Heart right ventricle (tissue), 16 donors: ENCODE measurements around the gene GPR4. TPM values are rescaled to one million over a fixed set of nuclear protein-coding genes. Genes with fewer than 3 reads are reported as not detected.

Experiments
- ATAC-seq, 8 donors: fragments of 200-7000 bp; cut with Tn5 transposase; one replicate each; pipeline ENCODE4 v1.9.1; 2020; ENCODE audit warnings: mild to moderate bottlenecking in 8 of 8, moderate library complexity in 8 of 8, moderate number of reproducible peaks in 1 of 8
- DNase-seq, 2 donors: peaks; one replicate each; pipeline ENCODE4 v3.0.0-alpha.2; 2020
- H3K27ac ChIP-seq, 10 donors: fragments of 200-600 bp; sonication (generic) in 2 of 10; one replicate each; pipeline versions ENCODE4 v1.5.0 to v1.8.0; 2020 to 2022; ENCODE audit warnings: mild to moderate bottlenecking in 3 of 10
- H3K27me3 ChIP-seq, 7 donors: fragments of 200-600 bp; one replicate each; pipeline ENCODE4 v1.8.0; 2021 to 2022; ENCODE audit warnings: mild to moderate bottlenecking in 2 of 7
- H3K36me3 ChIP-seq, 9 donors: fragments of 200-600 bp; sonication (generic) in 1 of 9; one replicate each; pipeline versions ENCODE4 v1.5.0 to v1.8.0; 2020 to 2022; ENCODE audit warnings: mild to moderate bottlenecking in 2 of 9
- H3K4me1 ChIP-seq, 9 donors: fragments of 200-600 bp; sonication (generic) in 1 of 9; one replicate each; pipeline versions ENCODE4 v1.5.0 to v1.8.0; 2020 to 2022; ENCODE audit warnings: mild to moderate bottlenecking in 4 of 9
- H3K4me3 ChIP-seq, 10 donors: fragments of 200-600 bp; sonication (generic) in 2 of 10; one replicate each; pipeline versions ENCODE4 v1.5.0 to v1.8.0; 2020 to 2022; ENCODE audit warnings: mild to moderate bottlenecking in 7 of 10, moderate library complexity in 2 of 10
- H3K9me3 ChIP-seq, 11 donors: fragments of 200-600 bp in 10 of 11; sonication (generic) in 2 of 11; one replicate each; pipeline versions ENCODE4 v1.5.0 to v1.8.0; 2013 to 2022; ENCODE audit warnings: mild to moderate bottlenecking in 2 of 11, control low read depth in 1 of 11, moderate library complexity in 1 of 11
- WGBS, 2 donors: extraction: QIAGEN DNeasy Blood & Tissue Kit; methylation state at CpG; one replicate each; pipeline ENCODE4 v1.1.7; 2013; ENCODE audit warnings: inconsistent platforms in 1 of 2; 5-methylcytosine and 5-hydroxymethylcytosine counted together
- intact Hi-C, 10 donors: fragments of 100-400 bp; cut with DNase I; formaldehyde crosslinking; loops; one replicate each; pipeline versions ENCODE4 v1.11.1 to v1.14.2; 2022
- polyA plus RNA-seq, 2 donors: library from polyadenylated mRNA; stranded (reverse); fragments of 200-250 nt; gene quantifications; one replicate each; pipeline ENCODE4 v1.2.3, GENCODE V29; 2013
- total RNA-seq, 10 donors: library from RNA; stranded (reverse); fragmentation: NEBNext Ultra II Directional in 3 of 10; extraction: Animal tissue kit (Norgen Biotek cat#: 25700) in 3 of 10; gene quantifications; one replicate each; pipeline versions ENCODE4 v1.2.1 to v1.2.4, GENCODE V29; 2021 to 2023
- TF ChIP-seq, protein P1 (sequence below), 9 donors: fragments of 200-600 bp; sonication (generic) in 2 of 9; IDR thresholded peaks; one replicate each; pipeline versions ENCODE4 v1.5.0 to v1.8.0; 2021 to 2022; ENCODE audit warnings: antibody characterized with exemption in 9 of 9, mild to moderate bottlenecking in 5 of 9, moderate library complexity in 1 of 9
- donor health status: Arrhythmogenic right ventricular cardiomyopathy.
- donor health status: ischemic (EF 13 %, LVEDD 7.1; RV severe dilation, severe dysfunction).
- donor health status: healthy with polysubstance abuse.
- donor health status: DM: no; HTN: yes; CAD: no.
- donor health status: DM: no; HTN: no; CAD: no.
- donor health status: ischemic (EF 25% LVEDD 6.9; RV normal size, moderate dysfunction).
- donor health status: ischemic (EF 25% LVEDD 5.7; RV mildly dilated, moderate dysfunction).
- donor health status: healthy.
- donor health status: DM: yes; HTN: yes; CAD: no.
- donor health status: Ischemic cardiomyopathy.
- donor health status: ischemic (EF 35%, LVEDD 5.7; RV mildly dilated, moderate dysfunction).
- donor health status: nonischemic (EF 11% LVEDD 7.7; RV severe dilation, severe dysfunction).
- donor health status: DM: yes; HTN: yes; CAD: no.
- donor health status: PGD.
- donor health status: ischemic (EF 29% LVEDD 5.4; RV normal size, mild dysfunction).
- donor health status: nonischemic (EF 23%, LVEDD 6.1; RV moderate dilation, normal function).

GPR4 gene
- total and polyA plus RNA-seq, 12 donors: 2.3 to 29.4 (median 5.6) TPM

DNA sequence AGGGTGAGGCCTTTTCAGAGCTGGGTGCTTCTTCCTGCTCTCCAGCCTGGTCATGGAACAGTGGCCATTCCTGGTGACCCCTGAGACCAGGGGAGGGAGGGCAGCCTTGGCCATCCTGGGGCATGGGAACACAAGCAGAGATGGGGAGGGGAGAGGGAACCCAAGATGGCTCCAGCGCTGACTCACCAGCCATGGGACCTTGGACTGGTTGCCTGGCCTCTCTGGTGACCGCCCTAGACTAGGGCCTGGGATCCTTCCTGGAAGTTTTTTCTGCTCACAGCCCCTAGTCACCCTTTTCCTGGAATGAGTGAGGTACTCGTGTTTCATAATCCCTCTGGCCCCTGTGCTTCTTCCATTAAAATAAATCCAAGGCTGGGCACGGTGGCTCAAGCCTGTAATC, 14.1 kb downstream of the GPR4 start:
- peak overlapping the region in 5 of 10 donors; percentile 4 to 69 (median 7) for H3K27ac ChIP-seq
- ATAC-seq (no peak), DNase-seq (no peak)
- H3K27me3 ChIP-seq: peaks cover 0 to 20% (median 15%) of the 10 kb centered on the region in 7 donors
- TF ChIP-seq, protein P1, sequence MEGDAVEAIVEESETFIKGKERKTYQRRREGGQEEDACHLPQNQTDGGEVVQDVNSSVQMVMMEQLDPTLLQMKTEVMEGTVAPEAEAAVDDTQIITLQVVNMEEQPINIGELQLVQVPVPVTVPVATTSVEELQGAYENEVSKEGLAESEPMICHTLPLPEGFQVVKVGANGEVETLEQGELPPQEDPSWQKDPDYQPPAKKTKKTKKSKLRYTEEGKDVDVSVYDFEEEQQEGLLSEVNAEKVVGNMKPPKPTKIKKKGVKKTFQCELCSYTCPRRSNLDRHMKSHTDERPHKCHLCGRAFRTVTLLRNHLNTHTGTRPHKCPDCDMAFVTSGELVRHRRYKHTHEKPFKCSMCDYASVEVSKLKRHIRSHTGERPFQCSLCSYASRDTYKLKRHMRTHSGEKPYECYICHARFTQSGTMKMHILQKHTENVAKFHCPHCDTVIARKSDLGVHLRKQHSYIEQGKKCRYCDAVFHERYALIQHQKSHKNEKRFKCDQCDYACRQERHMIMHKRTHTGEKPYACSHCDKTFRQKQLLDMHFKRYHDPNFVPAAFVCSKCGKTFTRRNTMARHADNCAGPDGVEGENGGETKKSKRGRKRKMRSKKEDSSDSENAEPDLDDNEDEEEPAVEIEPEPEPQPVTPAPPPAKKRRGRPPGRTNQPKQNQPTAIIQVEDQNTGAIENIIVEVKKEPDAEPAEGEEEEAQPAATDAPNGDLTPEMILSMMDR (IDR thresholded peaks at IDR 0.05): no peak
- peaks cover 0 to 35% (median 18%) of the 10 kb centered on the region in 9 donors for H3K4me1 ChIP-seq
- peaks cover 0 to 39% (median 0%) of the 10 kb centered on the region in 9 donors for H3K36me3 ChIP-seq
- intact Hi-C loops: loop anchor here in 3 of 10 donors (10.0 kb wide), 1 partner anchor 57 kb away; no protein-coding TSS in a partner anchor
- H3K4me3 ChIP-seq: no peak overlapping the region
- WGBS, 2 donors: 67 to 76% methylated on average over 4 of the region's 4 CpGs
- no peaks in the 10 kb centered on the region for H3K9me3 ChIP-seq

DNA sequence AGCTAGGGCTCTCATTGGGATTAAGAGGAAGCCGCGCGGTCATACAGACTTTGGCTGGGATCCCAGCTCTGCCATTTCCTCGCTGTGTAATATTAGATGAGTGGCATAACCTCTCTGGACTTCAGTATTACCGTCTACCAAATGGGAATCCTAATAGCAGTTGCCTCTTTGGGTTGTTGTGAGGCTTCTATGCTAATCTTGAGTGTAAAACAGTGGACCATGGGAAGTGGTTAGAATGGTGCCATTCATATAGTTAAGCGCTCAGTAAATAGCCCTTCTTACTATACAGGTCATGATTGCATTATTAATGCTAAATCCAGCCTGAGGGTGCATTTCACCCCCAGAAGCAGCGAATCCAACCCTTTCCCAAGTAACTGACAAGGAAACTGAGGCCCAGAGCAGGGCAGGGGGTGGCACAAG, 16.8 kb downstream of the GPR4 start:
- H3K4me3 ChIP-seq: peak overlapping the region in 9 of 10 donors; percentile 45 to 78 (median 67)
- ATAC-seq (no peak), DNase-seq (no peak)
- WGBS, 2 donors: 23 to 28% methylated on average over 7 of the region's 7 CpGs
- H3K27me3 ChIP-seq: peaks cover 0 to under 1% (median 0%) of the 10 kb centered on the region in 7 donors
- H3K9me3 ChIP-seq: no peaks in the 10 kb centered on the region
- peaks cover 0 to 24% (median 0%) of the 10 kb centered on the region in 9 donors for H3K36me3 ChIP-seq
- TF ChIP-seq, protein P1 (IDR thresholded peaks at IDR 0.05): no peak
- intact Hi-C loops: loop anchor here in 3 of 10 donors (10.0 kb wide), 1 partner anchor 60 kb away; no protein-coding TSS in a partner anchor
- H3K27ac ChIP-seq: peak overlapping the region; percentile 84 to 99 (median 96)
- peaks cover 0 to 21% (median 15%) of the 10 kb centered on the region in 9 donors for H3K4me1 ChIP-seq

DNA sequence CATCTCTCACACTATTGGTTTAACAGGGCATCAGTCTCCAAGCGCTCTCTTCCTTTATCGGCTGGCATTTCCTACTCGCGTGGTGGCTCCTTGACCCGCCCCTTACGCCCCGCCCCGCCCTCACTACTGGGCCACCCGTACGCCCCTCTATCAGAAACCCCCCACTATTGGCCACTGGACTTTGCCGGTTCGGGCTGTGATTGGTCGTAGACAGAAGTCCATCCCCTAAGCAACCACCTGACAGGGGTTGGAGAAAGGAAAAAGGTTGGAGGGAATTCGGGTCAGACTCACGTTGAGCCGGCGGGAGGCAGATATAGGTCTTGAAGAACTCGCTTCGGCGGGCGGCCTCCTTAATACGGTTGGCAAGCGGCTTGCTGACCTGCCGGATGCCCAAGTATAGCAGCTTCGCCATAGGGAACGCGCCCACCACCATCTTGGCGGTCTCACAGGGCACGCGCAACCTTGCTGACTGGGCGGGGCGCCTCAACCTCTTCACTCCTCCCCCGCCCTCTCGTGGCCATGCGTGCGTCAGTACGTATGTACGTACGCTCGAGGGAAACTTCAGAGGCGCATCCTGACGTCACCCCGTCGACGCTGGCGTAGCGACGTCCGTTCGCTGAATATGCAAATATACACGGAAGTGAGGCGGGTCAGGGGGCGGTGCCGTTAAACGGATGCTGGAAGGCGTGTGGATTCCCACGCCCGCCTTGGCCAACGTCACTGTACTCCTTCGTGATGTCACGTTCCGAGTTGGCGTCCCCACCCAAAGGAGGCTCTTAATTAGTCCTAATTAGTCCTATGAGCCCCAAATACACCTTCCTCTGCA, 17.5 kb downstream of the GPR4 start, which contains the start of gene OPA3:
OPA3 (minus strand) TSS at position 471 of the 826 bp plus-strand sequence; CDS start at position 433, 38 bp downstream.
- Histone ChIP-seq H3K36me3 (peaks cover 0 to 18% (median 0%) of the 10 kb centered on the region in 9 donors), H3K9me3 (no peaks in the 10 kb centered on the region), H3K4me3 (peak within 1 kb of the TSS; percentile 45 to 78 (median 66)), H3K4me1 (peaks cover 0 to 21% (median 15%) of the 10 kb centered on the region in 9 donors), H3K27me3 (no peaks in the 10 kb centered on the region), H3K27ac (peak within 1 kb of the TSS; percentile 84 to 99 (median 96))
- 0 to 1% methylated on average over 62 to 63 of the region's 63 CpGs for WGBS, 2 donors
- DNase-seq (peak; percentile 99 to 100), ATAC-seq (peak; percentile 94 to 97 (median 96))
- intact Hi-C loops: loop anchor here in 3 of 10 donors (10.0 kb wide), 1 partner anchor 60 kb away; no protein-coding TSS in a partner anchor
- TF ChIP-seq, protein P1 (IDR thresholded peaks at IDR 0.05): peak in 5 of 9 donors; percentile 11 to 43 (median 26)

GRCh38 chr19:45581576-45581975, 20.4 kb downstream of the GPR4 start:
- Histone ChIP-seq H3K4me3 (no peak overlapping the region), H3K36me3 (peaks cover 0 to 13% (median 0%) of the 10 kb centered on the region in 9 donors), H3K27ac (no peak overlapping the region), H3K4me1 (peaks cover 7 to 47% (median 32%) of the 10 kb centered on the region in 9 donors), H3K9me3 (no peaks in the 10 kb centered on the region), H3K27me3 (no peaks in the 10 kb centered on the region)
- intact Hi-C loops: loop anchor here in 3 of 10 donors (10.0 kb wide), 1 partner anchor 63 kb away; no protein-coding TSS in a partner anchor
- WGBS, 2 donors: 94 to 95% methylated on average over 7 of the region's 7 CpGs
- ATAC-seq (no peak), DNase-seq (no peak)
- TF ChIP-seq, protein P1 (IDR thresholded peaks at IDR 0.05): no peak
